Kidney (tissue), 14 donors: ENCODE data around the gene ZNF184. TPM values are rescaled to one million over a fixed set of nuclear protein-coding genes. Genes with fewer than 3 reads are reported as not detected.

ENCODE experiments used
- DNase-seq, 5 donors: peaks; one replicate each; pipeline ENCODE4 v3.0.0-alpha.2; 2013 to 2020
- FAIRE-seq: peaks from 2 replicates; lab custom pipeline; 2012; peaks lifted over from hg19 to GRCh38; lab: Jason Lieb, UNC
- H3K27ac ChIP-seq, 2 donors: one replicate each; pipeline ENCODE4 v1.7.0; 2013; ENCODE audit warnings: low read depth in 2 of 2, low read length in 2 of 2, inconsistent platforms in 1 of 2
- H3K27me3 ChIP-seq: one replicate; pipeline ENCODE4 v1.7.1; 2013; ENCODE audit warnings: low read length, inconsistent platforms; ENCODE audit not compliant: control insufficient read depth, insufficient read depth
- H3K36me3 ChIP-seq, 3 donors: one replicate each; pipeline versions ENCODE4 v1.7.0 to v1.7.1; 2013; ENCODE audit warnings: low read length in 3 of 3, control low read depth in 1 of 3, inconsistent platforms in 1 of 3; ENCODE audit not compliant: insufficient read depth in 3 of 3, control insufficient read depth in 2 of 3
- H3K4me1 ChIP-seq, 3 donors: one replicate each; pipeline versions ENCODE4 v1.7.0 to v1.7.1; 2013; ENCODE audit warnings: low read length in 3 of 3, inconsistent platforms in 1 of 3, low read depth in 1 of 3; ENCODE audit not compliant: control insufficient read depth in 2 of 3, insufficient read depth in 2 of 3
- H3K4me3 ChIP-seq, 3 donors: one replicate each; pipeline versions ENCODE4 v1.7.0 to v1.8.1; 2013; ENCODE audit warnings: low read length in 3 of 3, control low read depth in 1 of 3, inconsistent platforms in 1 of 3
- H3K9ac ChIP-seq, 3 donors: one replicate each; pipeline versions ENCODE4 v1.7.0 to v1.7.1; 2013; ENCODE audit warnings: low read length in 3 of 3, control low read depth in 1 of 3, inconsistent platforms in 1 of 3
- H3K9me3 ChIP-seq, 3 donors: one replicate each; pipeline versions ENCODE4 v1.7.0 to v1.7.1; 2013; ENCODE audit warnings: low read length in 3 of 3, control low read depth in 1 of 3, inconsistent platforms in 1 of 3; ENCODE audit not compliant: control insufficient read depth in 2 of 3, insufficient read depth in 1 of 3
- intact Hi-C: fragments of 100-400 bp; cut with DNase I; formaldehyde crosslinking; loops from one replicate; pipeline ENCODE4 v1.11.1; 2022
- polyA plus RNA-seq: library from polyadenylated mRNA; stranded (reverse); fragments of 350-450 nt; fragmentation: Illumina TruSeq; extraction: RNeasy Lipid Tissue Mini Kit (QIAGEN cat#74804); gene quantifications from one replicate; pipeline ENCODE4 v1.2.3, GENCODE V29; 2014; ENCODE audit warnings: low read depth, low replicate concordance; ENCODE audit not compliant: insufficient read depth
- total RNA-seq: library from RNA; stranded (reverse); fragmentation: NEBNext Ultra II Directional; extraction: Animal tissue kit (Norgen Biotek cat#: 25700); gene quantifications from one replicate; pipeline ENCODE4 v1.2.1, GENCODE V29; 2021
- TF ChIP-seq, protein P1 (sequence below): IDR thresholded peaks from 3 replicates; pipeline ENCODE4 v1.5.1; 2012; ENCODE audit warnings: mild to moderate bottlenecking, moderate library complexity, borderline replicate concordance; ENCODE audit not compliant: insufficient read depth; ENCODE audit errors: extremely low read depth
- donor health status: control.
- donor health status: control.
- donor health status: control.
- donor health status: control.
- donor health status: control.
- donor health status: DM: yes; HTN: yes; CAD: no.
- donor health status: Normal renal cell carcinoma (clear cell type).

The ZNF184 gene
- total and polyA plus RNA-seq, 2 donors from 2014 or later, result 4.4 to 8.0 TPM

DNA sequence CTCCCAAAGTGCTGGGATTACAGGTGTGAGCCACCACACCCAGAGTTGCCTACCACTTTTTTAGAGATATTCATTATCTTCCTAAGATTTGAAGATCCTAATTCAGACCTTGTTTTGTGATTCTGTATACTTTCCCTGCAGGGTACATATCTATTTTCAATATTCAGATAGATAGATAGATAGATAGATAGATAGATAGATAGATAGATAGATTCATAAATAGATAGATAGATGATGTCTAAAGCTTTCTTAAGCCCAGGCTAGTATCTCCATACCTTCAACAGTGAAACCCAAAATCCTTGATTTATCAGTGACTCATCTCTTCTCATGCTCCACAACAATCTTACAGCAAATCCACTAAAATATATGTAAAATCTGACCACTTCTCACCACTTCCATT, 53.5 kb downstream of the ZNF184 start:
- Histone ChIP-seq H3K27me3 (no peaks in the 10 kb centered on the region), H3K4me1 (no peaks in the 10 kb centered on the region), H3K36me3 (no peaks in the 10 kb centered on the region), H3K4me3 (no peak overlapping the region), H3K9ac (no peak overlapping the region), H3K27ac (no peak overlapping the region), H3K9me3 (peaks cover 0 to 4% (median 0%) of the 10 kb centered on the region in 3 donors)
- intact Hi-C loops, result no loop called here
- DNase-seq (no peak), FAIRE-seq (no peak)
- TF ChIP-seq, protein P1, sequence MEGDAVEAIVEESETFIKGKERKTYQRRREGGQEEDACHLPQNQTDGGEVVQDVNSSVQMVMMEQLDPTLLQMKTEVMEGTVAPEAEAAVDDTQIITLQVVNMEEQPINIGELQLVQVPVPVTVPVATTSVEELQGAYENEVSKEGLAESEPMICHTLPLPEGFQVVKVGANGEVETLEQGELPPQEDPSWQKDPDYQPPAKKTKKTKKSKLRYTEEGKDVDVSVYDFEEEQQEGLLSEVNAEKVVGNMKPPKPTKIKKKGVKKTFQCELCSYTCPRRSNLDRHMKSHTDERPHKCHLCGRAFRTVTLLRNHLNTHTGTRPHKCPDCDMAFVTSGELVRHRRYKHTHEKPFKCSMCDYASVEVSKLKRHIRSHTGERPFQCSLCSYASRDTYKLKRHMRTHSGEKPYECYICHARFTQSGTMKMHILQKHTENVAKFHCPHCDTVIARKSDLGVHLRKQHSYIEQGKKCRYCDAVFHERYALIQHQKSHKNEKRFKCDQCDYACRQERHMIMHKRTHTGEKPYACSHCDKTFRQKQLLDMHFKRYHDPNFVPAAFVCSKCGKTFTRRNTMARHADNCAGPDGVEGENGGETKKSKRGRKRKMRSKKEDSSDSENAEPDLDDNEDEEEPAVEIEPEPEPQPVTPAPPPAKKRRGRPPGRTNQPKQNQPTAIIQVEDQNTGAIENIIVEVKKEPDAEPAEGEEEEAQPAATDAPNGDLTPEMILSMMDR, result no peak

DNA sequence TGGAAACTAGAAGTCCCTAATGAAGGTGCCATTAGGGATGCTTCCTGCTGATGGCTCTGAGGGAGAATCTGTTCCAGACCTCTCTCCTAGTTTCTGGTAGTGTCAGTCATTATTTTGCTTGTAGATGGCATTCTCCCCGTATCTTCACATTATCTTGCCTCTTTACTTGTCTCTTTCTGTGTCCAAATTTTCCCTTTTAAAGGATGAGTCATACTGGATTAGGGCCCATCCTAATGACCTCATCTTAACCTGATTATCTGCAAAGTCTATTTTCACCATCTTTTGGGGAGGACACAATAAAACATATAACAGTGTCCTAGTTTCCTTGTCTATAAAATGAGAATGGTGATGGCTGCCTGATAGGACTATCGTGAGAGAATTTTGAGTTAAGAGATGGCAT, 57.0 kb downstream of the ZNF184 start:
- H3K36me3 ChIP-seq, result no peaks in the 10 kb centered on the region

DNA sequence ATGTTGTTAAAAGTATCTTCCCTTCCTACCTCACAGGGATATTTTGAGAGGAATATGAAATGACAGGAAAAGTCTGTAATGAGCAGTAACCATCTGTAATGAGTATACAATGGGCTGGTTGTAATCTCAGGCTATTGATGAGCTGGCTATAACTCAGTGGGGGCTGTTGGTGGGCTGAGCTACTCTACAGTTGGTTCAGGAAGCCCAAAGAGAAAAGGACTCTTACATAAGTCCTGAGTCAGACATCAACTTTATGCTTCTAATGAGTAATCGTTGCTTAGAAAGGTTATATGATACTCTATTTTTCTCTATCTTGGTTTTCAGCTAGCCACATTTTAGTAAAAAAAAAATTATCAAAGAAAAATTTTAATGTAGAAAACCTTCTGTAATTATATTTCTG, 57.9 kb downstream of the ZNF184 start:
- intact Hi-C loops, result no loop called here
- Histone ChIP-seq H3K4me3 (no peak overlapping the region), H3K4me1 (no peaks in the 10 kb centered on the region), H3K9me3 (no peaks in the 10 kb centered on the region), H3K27me3 (no peaks in the 10 kb centered on the region), H3K27ac (no peak overlapping the region), H3K36me3 (no peaks in the 10 kb centered on the region), H3K9ac (no peak overlapping the region)
- DNase-seq (no peak), FAIRE-seq (no peak)
- TF ChIP-seq, protein P1, result no peak

More for the DNA sequence above, 57.0 kb downstream of the ZNF184 start:
- H3K9ac ChIP-seq, result no peak overlapping the region
- no peak overlapping the region for H3K27ac ChIP-seq
- H3K27me3 ChIP-seq, result no peaks in the 10 kb centered on the region
- no peak for FAIRE-seq
- intact Hi-C loops, result no loop called here
- no peak overlapping the region for H3K4me3 ChIP-seq
- no peak for DNase-seq
- no peaks in the 10 kb centered on the region for H3K4me1 ChIP-seq
- no peaks in the 10 kb centered on the region for H3K9me3 ChIP-seq
- TF ChIP-seq, protein P1, result no peak

DNA sequence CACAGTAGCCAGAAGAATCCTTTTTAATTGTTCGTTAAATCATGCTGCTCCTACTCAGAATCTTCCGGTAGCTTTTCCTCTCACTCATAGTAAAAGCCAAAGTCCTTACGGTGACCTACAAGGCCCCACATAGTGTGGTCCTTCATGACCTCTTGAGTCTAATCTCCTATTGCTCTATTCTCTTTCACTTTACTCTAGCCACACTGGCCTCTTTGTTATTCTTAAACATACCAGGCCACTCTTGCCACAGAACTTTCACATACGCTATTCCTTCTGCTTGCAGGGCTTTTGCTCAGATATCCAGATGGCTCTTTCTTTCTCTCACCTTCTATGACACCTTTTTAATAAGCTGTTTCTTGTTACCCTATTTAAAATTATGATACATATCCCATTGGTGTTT, 58.6 kb downstream of the ZNF184 start:
- TF ChIP-seq, protein P1, result no peak
- H3K4me3 ChIP-seq, result no peak overlapping the region
- no peaks in the 10 kb centered on the region for H3K27me3 ChIP-seq
- no peak overlapping the region for H3K9ac ChIP-seq
- no peak for FAIRE-seq
- intact Hi-C loops, result no loop called here
- no peaks in the 10 kb centered on the region for H3K36me3 ChIP-seq
- no peak overlapping the region for H3K27ac ChIP-seq
- no peaks in the 10 kb centered on the region for H3K9me3 ChIP-seq
- H3K4me1 ChIP-seq, result no peaks in the 10 kb centered on the region
- no peak for DNase-seq
